DOHH2 (cell line): ENCODE data around the gene SLCO3A1.

Source experiments
- H3F3A ChIP-seq: fragments of 200-600 bp; sonication (generic), shearing (Covaris generic); 2 replicates; pipeline ENCODE4 v1.6.0; 2016; ENCODE audit warnings: antibody characterized with exemption, mild to moderate bottlenecking; ENCODE audit not compliant: control insufficient read depth, insufficient read depth
- H3K27ac ChIP-seq: fragments of 200-600 bp; sonication (generic); 2 replicates; pipeline ENCODE4 v1.5.1; 2014; ENCODE audit warnings: low read depth, mild to moderate bottlenecking, low read length, moderate library complexity
- H3K27me3 ChIP-seq: fragments of 200-600 bp; sonication (generic); 2 replicates; pipeline ENCODE4 v1.6.1; 2014; ENCODE audit warnings: mild to moderate bottlenecking, low read length, mixed read lengths; ENCODE audit not compliant: control insufficient read depth
- H3K36me3 ChIP-seq: fragments of 200-600 bp; sonication (generic); 2 replicates; pipeline ENCODE4 v1.6.1; 2014; ENCODE audit warnings: mild to moderate bottlenecking, low read length, moderate library complexity, mixed read lengths; ENCODE audit not compliant: control insufficient read depth
- H3K4me1 ChIP-seq: fragments of 200-600 bp; sonication (generic); 2 replicates; pipeline ENCODE4 v1.6.1; 2014; ENCODE audit warnings: mild to moderate bottlenecking, low read length, mixed read lengths; ENCODE audit not compliant: control insufficient read depth
- H3K4me2 ChIP-seq: fragments of 200-600 bp; sonication (generic); 2 replicates; pipeline ENCODE4 v1.6.0; 2014; ENCODE audit warnings: mild to moderate bottlenecking, low read length, moderate library complexity
- H3K4me3 ChIP-seq: fragments of 200-600 bp; sonication (generic); 2 replicates; pipeline ENCODE4 v1.5.1; 2014; ENCODE audit warnings: mild to moderate bottlenecking, low read length, mixed read lengths
- H3K79me2 ChIP-seq: fragments of 200-600 bp; sonication (generic); 2 replicates; pipeline ENCODE4 v1.6.1; 2014; ENCODE audit warnings: mild to moderate bottlenecking, low read length, mixed read lengths; ENCODE audit not compliant: control insufficient read depth
- H3K9me2 ChIP-seq: fragments of 200-600 bp; sonication (generic); replicated peaks from 2 replicates; pipeline ENCODE4 v1.6.1; 2014; ENCODE audit warnings: mild to moderate bottlenecking, low read length, mixed read lengths; ENCODE audit not compliant: control insufficient read depth
- H3K9me3 ChIP-seq: fragments of 200-600 bp; sonication (generic); 2 replicates; pipeline ENCODE4 v1.6.1; 2014; ENCODE audit warnings: antibody characterized with exemption, low read length, mixed read lengths; ENCODE audit not compliant: control insufficient read depth, insufficient read depth
- H4K20me1 ChIP-seq: fragments of 200-600 bp; sonication (generic); 2 replicates; pipeline ENCODE4 v1.6.0; 2014; ENCODE audit warnings: low read depth, mild to moderate bottlenecking, antibody characterized with exemption, low read length, moderate library complexity; ENCODE audit not compliant: control insufficient read depth, insufficient read depth
- EZH2phosphoT487 ChIP-seq: fragments of 200-600 bp; sonication (generic); IDR thresholded peaks from 2 replicates; pipeline ENCODE4 v1.6.1; 2017; ENCODE audit warnings: borderline replicate concordance, mild to moderate bottlenecking, antibody characterized with exemption, low read length, moderate library complexity, mixed read lengths
- TF ChIP-seq, protein P1 (sequence below): fragments of 200-600 bp; sonication (generic); IDR thresholded peaks from one replicate; pipeline ENCODE4 v1.5.1; 2014; ENCODE audit warnings: antibody characterized with exemption, mild to moderate bottlenecking, low read depth, low read length; ENCODE audit not compliant: poor library complexity, severe bottlenecking

Gene SLCO3A1

GRCh38 chr15:91895051-91895450, 41.5 kb downstream of the SLCO3A1 start:
- no peak overlapping the region for H3K4me2 ChIP-seq
- TF ChIP-seq, protein P1, sequence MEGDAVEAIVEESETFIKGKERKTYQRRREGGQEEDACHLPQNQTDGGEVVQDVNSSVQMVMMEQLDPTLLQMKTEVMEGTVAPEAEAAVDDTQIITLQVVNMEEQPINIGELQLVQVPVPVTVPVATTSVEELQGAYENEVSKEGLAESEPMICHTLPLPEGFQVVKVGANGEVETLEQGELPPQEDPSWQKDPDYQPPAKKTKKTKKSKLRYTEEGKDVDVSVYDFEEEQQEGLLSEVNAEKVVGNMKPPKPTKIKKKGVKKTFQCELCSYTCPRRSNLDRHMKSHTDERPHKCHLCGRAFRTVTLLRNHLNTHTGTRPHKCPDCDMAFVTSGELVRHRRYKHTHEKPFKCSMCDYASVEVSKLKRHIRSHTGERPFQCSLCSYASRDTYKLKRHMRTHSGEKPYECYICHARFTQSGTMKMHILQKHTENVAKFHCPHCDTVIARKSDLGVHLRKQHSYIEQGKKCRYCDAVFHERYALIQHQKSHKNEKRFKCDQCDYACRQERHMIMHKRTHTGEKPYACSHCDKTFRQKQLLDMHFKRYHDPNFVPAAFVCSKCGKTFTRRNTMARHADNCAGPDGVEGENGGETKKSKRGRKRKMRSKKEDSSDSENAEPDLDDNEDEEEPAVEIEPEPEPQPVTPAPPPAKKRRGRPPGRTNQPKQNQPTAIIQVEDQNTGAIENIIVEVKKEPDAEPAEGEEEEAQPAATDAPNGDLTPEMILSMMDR = no peak
- no peak for TF ChIP-seq EZH2phosphoT487
- H3K27me3 ChIP-seq = no peaks in the 10 kb centered on the region
- H3K9me3 ChIP-seq = no peaks in the 10 kb centered on the region
- H3K4me1 ChIP-seq = no peaks in the 10 kb centered on the region
- H3F3A ChIP-seq = no peaks in the 10 kb centered on the region
- H3K4me3 ChIP-seq = no peak overlapping the region
- no peaks in the 10 kb centered on the region for H4K20me1 ChIP-seq
- H3K27ac ChIP-seq = no peak overlapping the region
- H3K9me2 ChIP-seq = no peaks in the 10 kb centered on the region
- no peaks in the 10 kb centered on the region for H3K36me3 ChIP-seq
- H3K79me2 ChIP-seq = peaks cover 4% of the 10 kb centered on the region; the same call in 1 of the 2 replicates

DNA sequence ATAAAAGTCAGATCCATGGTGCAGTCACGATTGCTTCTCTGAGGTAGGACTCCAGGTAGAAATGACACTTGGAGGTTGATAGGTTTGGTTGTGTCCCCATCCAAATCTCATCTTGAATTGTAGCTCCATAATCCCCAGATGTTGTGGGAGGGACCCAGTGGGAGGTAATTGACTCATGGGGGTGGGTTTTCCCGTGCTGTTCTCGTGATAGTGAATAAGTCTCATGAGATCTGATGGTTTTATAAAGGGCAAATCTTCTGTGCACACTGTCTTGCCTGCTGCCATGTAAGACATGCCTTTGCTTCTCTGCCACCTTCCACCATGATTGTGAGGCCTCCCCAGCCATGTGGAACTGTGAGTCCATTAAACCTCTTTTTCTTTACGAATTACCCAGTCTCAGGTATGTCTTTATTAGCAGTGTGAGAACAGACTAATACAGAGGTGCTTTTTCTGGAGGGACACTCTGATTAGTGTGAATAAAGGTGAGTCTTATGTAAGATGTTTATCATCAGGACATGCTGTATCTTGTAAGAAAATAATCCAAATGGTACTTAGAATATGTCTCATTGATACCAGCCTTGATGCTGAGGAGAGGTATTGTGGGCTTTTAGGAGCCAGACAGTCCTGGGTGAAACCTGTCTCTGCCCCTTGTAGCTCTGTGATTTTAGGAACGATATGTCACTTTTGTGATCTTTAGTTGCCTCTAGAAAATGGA, 43.0 kb downstream of the SLCO3A1 start:
- no peak overlapping the region for H3K27ac ChIP-seq
- no peak for TF ChIP-seq EZH2phosphoT487
- TF ChIP-seq, protein P1 = no peak
- no peaks in the 10 kb centered on the region for H3F3A ChIP-seq
- no peaks in the 10 kb centered on the region for H3K9me2 ChIP-seq
- H3K4me1 ChIP-seq = no peaks in the 10 kb centered on the region
- no peak overlapping the region for H3K4me3 ChIP-seq
- no peak overlapping the region for H3K4me2 ChIP-seq
- H3K27me3 ChIP-seq = no peaks in the 10 kb centered on the region
- H3K9me3 ChIP-seq = no peaks in the 10 kb centered on the region
- H3K36me3 ChIP-seq = no peaks in the 10 kb centered on the region
- peaks cover 4% of the 10 kb centered on the region; the same call in 1 of the 2 replicates for H3K79me2 ChIP-seq
- H4K20me1 ChIP-seq = no peaks in the 10 kb centered on the region

DNA sequence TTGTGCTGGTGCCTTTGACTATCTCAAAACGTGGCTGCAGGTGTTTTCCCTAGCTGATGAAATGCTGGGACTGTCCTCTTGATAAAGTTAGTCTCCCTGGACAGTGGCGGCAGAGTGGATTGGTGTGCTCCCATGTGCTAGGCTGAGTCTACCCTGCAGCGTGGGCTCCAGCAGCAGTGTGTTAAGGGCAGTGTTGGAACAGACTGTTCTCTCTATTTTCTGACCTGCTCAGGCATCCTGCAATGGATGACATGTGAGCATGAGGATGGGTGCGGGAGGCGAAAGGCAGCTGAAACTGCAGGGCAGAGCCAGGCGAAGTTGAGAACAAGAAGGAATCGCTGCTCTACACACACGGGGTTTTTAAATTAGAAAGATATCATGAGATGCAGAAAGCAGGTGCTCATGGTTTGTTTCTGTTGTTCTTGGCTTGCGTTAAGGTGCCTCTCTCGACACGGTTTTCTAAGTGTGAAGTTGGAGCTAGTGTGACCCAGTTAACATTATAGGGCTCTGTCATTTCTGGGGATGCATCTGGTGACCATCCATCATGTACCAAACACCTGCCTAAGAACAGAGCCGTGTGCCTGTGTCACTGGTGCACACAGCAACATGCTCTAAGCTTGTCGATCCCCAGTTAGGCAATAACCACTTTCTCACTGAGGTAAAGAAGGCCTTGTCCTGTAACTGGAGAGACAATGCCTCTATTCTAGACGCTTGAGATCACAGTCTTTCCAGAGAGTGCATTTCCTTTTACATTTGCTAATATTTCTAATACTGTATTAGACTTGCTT, 44.3 kb downstream of the SLCO3A1 start:
- Histone ChIP-seq H3K9me3 (0 out of 2 replicates have a peak, but pooled peaks cover 3% of the 10 kb centered on the region), H4K20me1 (no peaks in the 10 kb centered on the region), H3K27me3 (no peaks in the 10 kb centered on the region), H3K4me2 (no peak overlapping the region), H3K36me3 (no peaks in the 10 kb centered on the region), H3K79me2 (peaks cover 11% of the 10 kb centered on the region), H3K4me1 (no peaks in the 10 kb centered on the region), H3K4me3 (no peak overlapping the region), H3F3A (no peaks in the 10 kb centered on the region), H3K9me2 (no peaks in the 10 kb centered on the region), H3K27ac (no peak overlapping the region)
- no peak for TF ChIP-seq EZH2phosphoT487
- TF ChIP-seq, protein P1 = no peak
